ENCODE results near the gene CLEC4C.
"Not testable (repeated sequence)": the region's sequence is repeated elsewhere in the genome, so short reads cannot be mapped to it uniquely, and the experiment has no call there.

Gene CLEC4C

GRCh38 chr12:7747246-7747645 is at the start of gene CLEC4C:
Gene CLEC4C (minus strand): TSS chr12:7747375. CDS start chr12:7747348, 27 bp downstream.
- in situ Hi-C loops (cut with MboI; ENCODE audit: low sequenced_read_pairs) = no loop called here

- in situ Hi-C loops (cut with MboI; ENCODE audit: low sequenced_read_pairs) = no loop called here
Measured at GRCh38 chr12:7793211-7793610, 46.0 kb upstream of the CLEC4C start.

- in situ Hi-C loops (cut with MboI; ENCODE audit: low sequenced_read_pairs) = not testable (repeated sequence)
Measured at GRCh38 chr12:7788884-7789528, 41.8 kb upstream of the CLEC4C start, which contains the start of gene NANOG. Gene NANOG (plus strand): TSS chr12:7789402. CDS start chr12:7789615, 213 bp downstream.

- in situ Hi-C loops (cut with MboI; ENCODE audit: low sequenced_read_pairs) = no loop called here
Measured at GRCh38 chr12:7788294-7788660, 41.1 kb upstream of the CLEC4C start.

- in situ Hi-C loops (cut with MboI; ENCODE audit: low sequenced_read_pairs) = no loop called here
Measured at GRCh38 chr12:7787574-7788293, 40.6 kb upstream of the CLEC4C start.

GRCh38 chr12:7784701-7785100 is 37.5 kb upstream of the CLEC4C start:
- in situ Hi-C loops (cut with MboI; ENCODE audit: low sequenced_read_pairs) = no loop called here

GRCh38 chr12:7783433-7783832 is 36.3 kb upstream of the CLEC4C start:
- in situ Hi-C loops (cut with MboI; ENCODE audit: low sequenced_read_pairs) = not testable (repeated sequence)

GRCh38 chr12:7782055-7782454 is 34.9 kb upstream of the CLEC4C start:
- in situ Hi-C loops (cut with MboI; ENCODE audit: low sequenced_read_pairs) = no loop called here

- in situ Hi-C loops (cut with MboI; ENCODE audit: low sequenced_read_pairs) = no loop called here
Measured at GRCh38 chr12:7781274-7781673, 34.1 kb upstream of the CLEC4C start.

GRCh38 chr12:7769999-7770398 is 22.8 kb upstream of the CLEC4C start:
- in situ Hi-C loops (cut with MboI; ENCODE audit: low sequenced_read_pairs) = no loop called here

- in situ Hi-C loops (cut with MboI; ENCODE audit: low sequenced_read_pairs) = no loop called here
Measured at GRCh38 chr12:7758766-7759140, 11.6 kb upstream of the CLEC4C start.

- in situ Hi-C loops (cut with MboI; ENCODE audit: low sequenced_read_pairs) = no loop called here
Measured at GRCh38 chr12:7756993-7757392, 9.8 kb upstream of the CLEC4C start.

- in situ Hi-C loops (cut with MboI; ENCODE audit: low sequenced_read_pairs) = not testable (repeated sequence)
Measured at GRCh38 chr12:7755668-7756067, 8.5 kb upstream of the CLEC4C start.

GRCh38 chr12:7751941-7752922 is 5.1 kb upstream of the CLEC4C start:
- in situ Hi-C loops (cut with MboI; ENCODE audit: low sequenced_read_pairs) = not testable (repeated sequence)

- in situ Hi-C loops (cut with MboI; ENCODE audit: low sequenced_read_pairs) = no loop called here
Measured at GRCh38 chr12:7751394-7751793, 4.2 kb upstream of the CLEC4C start.

GRCh38 chr12:7750350-7750749 is 3.2 kb upstream of the CLEC4C start:
- in situ Hi-C loops (cut with MboI; ENCODE audit: low sequenced_read_pairs) = no loop called here

GRCh38 chr12:7749442-7749841 is 2.3 kb upstream of the CLEC4C start:
- in situ Hi-C loops (cut with MboI; ENCODE audit: low sequenced_read_pairs) = no loop called here

- in situ Hi-C loops (cut with MboI; ENCODE audit: low sequenced_read_pairs) = no loop called here
Measured at GRCh38 chr12:7748852-7749251, 1.7 kb upstream of the CLEC4C start.

- in situ Hi-C loops (cut with MboI; ENCODE audit: low sequenced_read_pairs) = no loop called here
Measured at GRCh38 chr12:7732993-7733392, 14.2 kb downstream of the CLEC4C start.

GRCh38 chr12:7731486-7731885 is 15.7 kb downstream of the CLEC4C start:
- in situ Hi-C loops (cut with MboI; ENCODE audit: low sequenced_read_pairs) = no loop called here

GRCh38 chr12:7730984-7731383 is 16.2 kb downstream of the CLEC4C start:
- in situ Hi-C loops (cut with MboI; ENCODE audit: low sequenced_read_pairs) = not testable (repeated sequence)

Measured in hTERT RPE-1 (cell line).